GM12875 (cell line): ENCODE data around the gene WDR20.

Experiments used
- H3K4me3 ChIP-seq: one replicate; pipeline ENCODE4 v1.5.1; 2011; ENCODE audit warnings: low read depth, low read length, control low read depth
- CTCF ChIP-seq: IDR thresholded peaks from 2 replicates; pipeline ENCODE4 v1.5.1; 2011; ENCODE audit warnings: low read depth, mild to moderate bottlenecking, control low read depth, inconsistent platforms, low read length, moderate library complexity, borderline replicate concordance; ENCODE audit not compliant: insufficient read depth

The WDR20 gene

GRCh38 chr14:102256716-102257115, 117.0 kb downstream of the WDR20 start:
- no peak for TF ChIP-seq CTCF
- no peak overlapping the region for H3K4me3 ChIP-seq

DNA sequence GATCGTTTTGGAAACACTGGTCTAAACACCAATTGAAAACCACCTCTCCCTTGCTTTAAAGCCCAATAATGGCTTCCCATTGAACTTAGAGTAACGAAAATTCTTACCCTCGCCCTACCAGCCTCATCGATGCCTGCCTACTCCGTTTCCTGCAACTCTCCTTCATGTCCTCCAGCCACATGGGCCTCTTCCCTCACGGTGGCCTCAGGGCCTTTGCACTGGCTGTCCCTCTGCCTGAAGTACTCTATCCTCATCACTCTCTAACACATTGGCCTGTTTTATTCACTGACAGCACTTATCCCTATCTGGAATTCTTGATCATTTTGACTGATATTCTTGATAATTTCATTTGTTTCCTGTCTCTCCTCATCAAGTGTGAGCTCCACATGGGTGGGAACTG, 118.4 kb downstream of the WDR20 start:
- TF ChIP-seq CTCF = no peak
- H3K4me3 ChIP-seq = no peak overlapping the region
